Panc1 (cell line): ENCODE data around the gene GMDS.

Source experiments
- CTCF ChIP-seq: fragments of 450-650 bp; IDR thresholded peaks from 2 replicates; pipeline ENCODE4 v1.5.1; 2017; ENCODE audit warnings: mild to moderate bottlenecking
- POLR2AphosphoS5 ChIP-seq: IDR thresholded peaks from 2 replicates; pipeline ENCODE4 v1.6.1; 2012; ENCODE audit warnings: mild to moderate bottlenecking, low read depth, low read length, moderate library complexity

GRCh38 chr6:2157441-2158127 is 87.8 kb downstream of the GMDS start:
- no peak for TF ChIP-seq POLR2AphosphoS5
- no peak for TF ChIP-seq CTCF
